OCI-LY7 (cell line): Measurements from ENCODE around the gene GP5. TPM values are rescaled to one million over a fixed set of nuclear protein-coding genes. Genes with fewer than 3 reads are reported as not detected.

Experiments used
- BruUV-seq: library from RNA; stranded (reverse); fragments of 400-500 nt; replicated peaks from 2 replicates; lab custom pipeline; 2021; lab: Mats Ljungman, UMichigan
- CTCF ChIA-PET: fragments of 300-600 bp; sonication (Branson Sonifier 250); formaldehyde crosslinking; loops from one replicate; lab custom pipeline; 2022; ENCODE audit warnings: antibody characterized with exemption; ENCODE audit not compliant: unreplicated experiment; lab: Charles Lee
- POLR2A ChIA-PET: fragments of 300-600 bp; sonication (Branson Sonifier 250); formaldehyde crosslinking; loops from one replicate; lab custom pipeline; 2022; ENCODE audit warnings: antibody characterized with exemption; lab: Charles Lee
- DNase-seq: peaks from one replicate; pipeline ENCODE4 v3.0.0-alpha.2; 2015; ENCODE audit warnings: low spot score
- H2AFZ ChIP-seq: fragments of 200-600 bp; sonication (generic), shearing (Covaris generic); 2 replicates; pipeline ENCODE4 v1.6.1; 2014; ENCODE audit warnings: mild to moderate bottlenecking, antibody characterized with exemption, low read length, moderate library complexity
- H3K27ac ChIP-seq: fragments of 200-600 bp; sonication (generic); 2 replicates; pipeline ENCODE4 v1.5.1; 2014; ENCODE audit warnings: mixed run types, low read depth, mild to moderate bottlenecking, moderate library complexity, low read length, inconsistent platforms; ENCODE audit not compliant: poor library complexity, severe bottlenecking
- H3K36me3 ChIP-seq: fragments of 200-600 bp; sonication (generic); 2 replicates; pipeline ENCODE4 v1.6.1; 2014; ENCODE audit warnings: mild to moderate bottlenecking, antibody characterized with exemption, low read length, moderate library complexity, mixed read lengths; ENCODE audit not compliant: insufficient read depth
- H3K4me1 ChIP-seq: fragments of 200-600 bp; sonication (generic); 2 replicates; pipeline ENCODE4 v1.5.1; 2014; ENCODE audit warnings: mild to moderate bottlenecking, low read length; ENCODE audit not compliant: insufficient read depth, poor library complexity, severe bottlenecking
- H3K4me2 ChIP-seq: fragments of 200-600 bp; sonication (generic); 2 replicates; pipeline ENCODE4 v1.6.1; 2014; ENCODE audit warnings: mild to moderate bottlenecking, low read length
- H3K4me3 ChIP-seq: fragments of 200-600 bp; sonication (generic); 2 replicates; pipeline ENCODE4 v1.5.1; 2014; ENCODE audit warnings: mild to moderate bottlenecking, low read depth, low read length; ENCODE audit not compliant: poor library complexity, severe bottlenecking
- H3K79me2 ChIP-seq: fragments of 200-600 bp; sonication (generic); 2 replicates; pipeline ENCODE4 v1.6.1; 2016; ENCODE audit warnings: low read depth, mild to moderate bottlenecking, low read length, moderate library complexity, mixed read lengths; ENCODE audit not compliant: insufficient read depth
- H3K9me2 ChIP-seq: fragments of 200-600 bp; sonication (generic); 2 replicates; pipeline ENCODE4 v1.6.1; 2016; ENCODE audit warnings: mild to moderate bottlenecking, low read length, mixed read lengths; ENCODE audit not compliant: insufficient read depth
- H3K9me3 ChIP-seq: fragments of 200-600 bp; sonication (generic); 2 replicates; pipeline ENCODE4 v1.6.1; 2014; ENCODE audit warnings: mild to moderate bottlenecking, mixed run types, low read length, mixed read lengths
- H4K20me1 ChIP-seq: fragments of 200-600 bp; sonication (generic); 2 replicates; pipeline ENCODE4 v1.6.1; 2014; ENCODE audit warnings: mild to moderate bottlenecking, antibody characterized with exemption, low read length, moderate library complexity, mixed read lengths; ENCODE audit not compliant: insufficient read depth
- CTCF ChIP-seq: fragments of 200-600 bp; sonication (generic); conservative IDR thresholded peaks from 2 replicates; pipeline ENCODE4 v1.5.1; 2014; ENCODE audit warnings: mild to moderate bottlenecking, antibody characterized with exemption, low read length, moderate library complexity, mixed read lengths
- EZH2phosphoT487 ChIP-seq: fragments of 200-600 bp; sonication (generic); IDR thresholded peaks from 2 replicates; pipeline ENCODE4 v1.6.1; 2018; ENCODE audit warnings: low read depth, borderline replicate concordance, mild to moderate bottlenecking, mixed run types, antibody characterized with exemption, low read length, moderate library complexity, mixed read lengths
- intact Hi-C: fragments of 100-400 bp; cut with micrococcal nuclease; formaldehyde crosslinking; loops from one replicate; pipeline ENCODE4 v1.10.0; 2022; ENCODE audit not compliant: unreplicated experiment
- total RNA-seq, 2 experiments: library from RNA; depleted of rRNA in 1 of 2; stranded (reverse); fragments of >200 nt in 1 of 2; shearing (Covaris generic) in 1 of 2; gene quantifications; 2 replicates each; pipeline ENCODE4 v1.2.3, GENCODE V29; 2014 to 2022

The GP5 gene
- total RNA-seq, 2 experiments from 2014 or later, result 0.03 TPM; not detected in 1

- no peak overlapping the region for H3K4me2 ChIP-seq
- ChIA-PET POLR2A (no interaction called here), CTCF (no interaction called here)
- BruUV-seq, result no TSS peak
- no peaks in the 10 kb centered on the region for H3K36me3 ChIP-seq
- no peaks in the 10 kb centered on the region for H3K79me2 ChIP-seq
- no peak for TF ChIP-seq CTCF
- no peak for TF ChIP-seq EZH2phosphoT487
- H4K20me1 ChIP-seq, result no peaks in the 10 kb centered on the region
- intact Hi-C loops, result no loop called here
- H3K27ac ChIP-seq, result no peak overlapping the region
- no peak overlapping the region for H3K4me3 ChIP-seq
- no peak overlapping the region for H2AFZ ChIP-seq
- H3K4me1 ChIP-seq, result peaks cover 10% of the 10 kb centered on the region
- no peak for DNase-seq
- H3K9me3 ChIP-seq, result no peaks in the 10 kb centered on the region
- H3K9me2 ChIP-seq, result no peaks in the 10 kb centered on the region
Measured at GRCh38 chr3:194373028-194373427, 26.0 kb downstream of the GP5 start.

GRCh38 chr3:194370753-194371152 is 28.3 kb downstream of the GP5 start:
- Histone ChIP-seq H3K27ac (no peak overlapping the region), H3K4me1 (peaks cover 14% of the 10 kb centered on the region), H3K36me3 (no peaks in the 10 kb centered on the region), H3K79me2 (no peaks in the 10 kb centered on the region), H2AFZ (no peak overlapping the region), H3K4me2 (no peak overlapping the region), H4K20me1 (no peaks in the 10 kb centered on the region), H3K9me2 (no peaks in the 10 kb centered on the region), H3K4me3 (no peak overlapping the region), H3K9me3 (no peaks in the 10 kb centered on the region)
- CTCF ChIA-PET, result interaction anchor here (0.5 kb wide), 1 partner anchor 147 kb away, joined by 3 read pairs; no protein-coding TSS in a partner anchor
- no TSS peak for BruUV-seq
- intact Hi-C loops, result no loop called here
- POLR2A ChIA-PET, result no interaction called here
- TF ChIP-seq CTCF (no peak), EZH2phosphoT487 (no peak)
- DNase-seq, result no peak

GRCh38 chr3:194369522-194370279 is 29.4 kb downstream of the GP5 start, which contains the start of gene LRRC15:
LRRC15 (minus strand) TSS chr3:194369743; CDS start chr3:194361043, 8,700 bp downstream.
- intact Hi-C loops, result no loop called here
- peaks cover 14% of the 10 kb centered on the region for H3K4me1 ChIP-seq
- no TSS peak for BruUV-seq
- no peak for TF ChIP-seq EZH2phosphoT487
- TF ChIP-seq CTCF, result no peak
- H4K20me1 ChIP-seq, result no peaks in the 10 kb centered on the region
- no peaks in the 10 kb centered on the region for H3K36me3 ChIP-seq
- H3K4me2 ChIP-seq, result no peak within 1 kb of the TSS
- H3K27ac ChIP-seq, result no peak within 1 kb of the TSS
- no peaks in the 10 kb centered on the region for H3K9me3 ChIP-seq
- no peaks in the 10 kb centered on the region for H3K79me2 ChIP-seq
- no peak within 1 kb of the TSS for H2AFZ ChIP-seq
- no peaks in the 10 kb centered on the region for H3K9me2 ChIP-seq
- H3K4me3 ChIP-seq, result no peak within 1 kb of the TSS
- ChIA-PET CTCF (no interaction called here), POLR2A (no interaction called here)
- DNase-seq, result no peak
